OCI-LY1 (cell line): Measurements from ENCODE around the gene NCS1.

Experiments
- H2AFZ ChIP-seq: fragments of 200-600 bp; sonication (generic), shearing (Covaris generic); 2 replicates; pipeline ENCODE4 v1.6.0; 2014; ENCODE audit warnings: antibody characterized with exemption, mild to moderate bottlenecking, low read length
- H3F3A ChIP-seq: fragments of 200-600 bp; sonication (generic), shearing (Covaris generic); 2 replicates; pipeline ENCODE4 v1.6.0; 2014; ENCODE audit warnings: mild to moderate bottlenecking, antibody characterized with exemption, low read length, moderate library complexity; ENCODE audit not compliant: insufficient read depth
- H3K27ac ChIP-seq: fragments of 200-600 bp; sonication (generic); 2 replicates; pipeline ENCODE4 v1.5.1; 2014; ENCODE audit warnings: low read length, mixed run types, mild to moderate bottlenecking, low read depth; ENCODE audit not compliant: poor library complexity, severe bottlenecking
- H3K27me3 ChIP-seq: fragments of 200-600 bp; sonication (generic); 2 replicates; pipeline ENCODE4 v1.6.0; 2014; ENCODE audit warnings: antibody characterized with exemption, mild to moderate bottlenecking, low read length, moderate library complexity; ENCODE audit not compliant: insufficient read depth
- H3K36me3 ChIP-seq: fragments of 200-600 bp; sonication (generic); 2 replicates; pipeline ENCODE4 v1.6.1; 2014; ENCODE audit warnings: mild to moderate bottlenecking, antibody characterized with exemption, low read length, moderate library complexity, mixed read lengths; ENCODE audit not compliant: insufficient read depth
- H3K4me1 ChIP-seq: fragments of 200-600 bp; sonication (generic); 2 replicates; pipeline ENCODE4 v1.5.1; 2014; ENCODE audit warnings: mild to moderate bottlenecking, low read length, moderate library complexity; ENCODE audit not compliant: insufficient read depth, severe bottlenecking
- H3K4me2 ChIP-seq: fragments of 200-600 bp; sonication (generic), shearing (Covaris generic); 2 replicates; pipeline ENCODE4 v1.6.1; 2014; ENCODE audit warnings: low read length
- H3K4me3 ChIP-seq: fragments of 200-600 bp; sonication (generic); 2 replicates; pipeline ENCODE4 v1.5.1; 2014; ENCODE audit warnings: low read length, low read depth, mild to moderate bottlenecking, mixed read lengths; ENCODE audit not compliant: poor library complexity, severe bottlenecking
- H3K79me2 ChIP-seq: fragments of 200-600 bp; shearing (Covaris generic); 2 replicates; pipeline ENCODE4 v1.6.1; 2016; ENCODE audit warnings: mixed run types, low read length, mixed read lengths; ENCODE audit not compliant: insufficient read depth
- H3K9ac ChIP-seq: fragments of 200-600 bp; sonication (generic), shearing (Covaris generic); 2 replicates; pipeline ENCODE4 v1.6.1; 2014; ENCODE audit warnings: mild to moderate bottlenecking, low read length, mixed read lengths
- H3K9me2 ChIP-seq: fragments of 200-600 bp; sonication (generic), shearing (Covaris generic); 2 replicates; pipeline ENCODE4 v1.6.1; 2014; ENCODE audit warnings: low read depth, mild to moderate bottlenecking, low read length, mixed read lengths
- H3K9me3 ChIP-seq: fragments of 200-600 bp; shearing (Covaris generic); 2 replicates; pipeline ENCODE4 v1.6.1; 2014; ENCODE audit warnings: low read length, mixed read lengths
- H4K20me1 ChIP-seq: fragments of 200-600 bp; sonication (generic), shearing (Covaris generic); 2 replicates; pipeline ENCODE4 v1.6.0; 2016; ENCODE audit warnings: mild to moderate bottlenecking, low read length; ENCODE audit not compliant: insufficient read depth
- CTCF ChIP-seq: fragments of 200-600 bp; sonication (generic), shearing (Covaris generic); IDR thresholded peaks from 2 replicates; pipeline ENCODE4 v1.5.1; 2017; ENCODE audit warnings: mild to moderate bottlenecking, antibody characterized with exemption, low read length, moderate library complexity, mixed read lengths
- EZH2 ChIP-seq: fragments of 200-600 bp; sonication (generic), shearing (Covaris generic); IDR thresholded peaks from 2 replicates; pipeline ENCODE4 v1.8.0; 2017; ENCODE audit warnings: borderline replicate concordance, mixed run types, mild to moderate bottlenecking, antibody characterized with exemption, low read length, moderate library complexity, mixed read lengths

NCS1 gene

GRCh38 chr9:130143279-130143893, 28.8 kb upstream of the NCS1 start:
- Histone ChIP-seq H3K4me3 (no peak overlapping the region), H3K9ac (no peak overlapping the region), H4K20me1 (no peaks in the 10 kb centered on the region), H3F3A (no peaks in the 10 kb centered on the region), H3K79me2 (no peaks in the 10 kb centered on the region), H3K27me3 (no peaks in the 10 kb centered on the region), H3K9me3 (no peaks in the 10 kb centered on the region), H3K36me3 (no peaks in the 10 kb centered on the region), H3K4me2 (no peak overlapping the region), H3K27ac (no peak overlapping the region), H3K9me2 (no peaks in the 10 kb centered on the region), H2AFZ (no peak overlapping the region), H3K4me1 (no peaks in the 10 kb centered on the region)
- no peak for TF ChIP-seq EZH2
- TF ChIP-seq CTCF = no peak

- no peak overlapping the region for H3K9ac ChIP-seq
- H2AFZ ChIP-seq = no peak overlapping the region
- H3K9me3 ChIP-seq = no peaks in the 10 kb centered on the region
Measured at GRCh38 chr9:130143958-130144366, 28.2 kb upstream of the NCS1 start.

GRCh38 chr9:130144703-130145102, 27.5 kb upstream of the NCS1 start:
- Histone ChIP-seq H3K27me3 (no peaks in the 10 kb centered on the region; the same call in 1 of the 2 replicates), H3K9me3 (no peaks in the 10 kb centered on the region), H3F3A (no peaks in the 10 kb centered on the region), H3K9ac (no peak overlapping the region), H3K4me2 (no peak overlapping the region), H3K36me3 (no peaks in the 10 kb centered on the region), H3K79me2 (no peaks in the 10 kb centered on the region), H2AFZ (no peak overlapping the region), H3K27ac (no peak overlapping the region), H3K4me1 (no peaks in the 10 kb centered on the region), H3K4me3 (no peak overlapping the region), H4K20me1 (no peaks in the 10 kb centered on the region), H3K9me2 (no peaks in the 10 kb centered on the region)
- no peak for TF ChIP-seq EZH2
- no peak for TF ChIP-seq CTCF

More at GRCh38 chr9:130143958-130144366, 28.2 kb upstream of the NCS1 start:
- Histone ChIP-seq H3K27me3 (no peaks in the 10 kb centered on the region), H3K4me1 (no peaks in the 10 kb centered on the region), H3K79me2 (no peaks in the 10 kb centered on the region), H3K4me3 (no peak overlapping the region), H4K20me1 (no peaks in the 10 kb centered on the region), H3K36me3 (no peaks in the 10 kb centered on the region), H3F3A (no peaks in the 10 kb centered on the region), H3K9me2 (no peaks in the 10 kb centered on the region), H3K4me2 (no peak overlapping the region), H3K27ac (no peak overlapping the region)
- TF ChIP-seq CTCF (no peak), EZH2 (no peak)
